ENCODE results near the gene KRTAP5-7. TPM values are rescaled to one million over a fixed set of nuclear protein-coding genes. Genes with fewer than 3 reads are reported as not detected.

KRTAP5-7 gene
- total RNA-seq, 2 donors from 2014 or later = not detected

- Histone ChIP-seq H3K36me3 (peaks cover 32% of the 10 kb centered on the region), H3K4me3 (no peak overlapping the region), H3K27ac (no peak overlapping the region), H3K27me3 (no peaks in the 10 kb centered on the region), H3K9me3 (peaks cover 0 to 7% of the 10 kb centered on the region in 2 donors), H3K4me1 (peaks cover 0 to 9% of the 10 kb centered on the region in 2 donors)
- no peak for DNase-seq (ENCODE audit: low spot score)
- TF ChIP-seq CTCF (IDR thresholded peaks at IDR 0.05) = no peak
These were observed 24.1 kb upstream of the KRTAP5-7 start for GRCh38 chr11:71502871-71503435.

- DNase-seq (ENCODE audit: low spot score) = no peak
- Histone ChIP-seq H3K27ac (no peak overlapping the region), H3K4me1 (peaks cover 0 to 3% of the 10 kb centered on the region in 2 donors), H3K36me3 (peaks cover 16% of the 10 kb centered on the region), H3K27me3 (no peaks in the 10 kb centered on the region), H3K4me3 (no peak overlapping the region), H3K9me3 (peaks cover 6 to 23% of the 10 kb centered on the region in 2 donors)
- TF ChIP-seq CTCF (IDR thresholded peaks at IDR 0.05) = no peak
These were observed 22.5 kb upstream of the KRTAP5-7 start for GRCh38 chr11:71504531-71504930.

GRCh38 chr11:71505001-71505400 is 22.1 kb upstream of the KRTAP5-7 start:
- TF ChIP-seq CTCF (IDR thresholded peaks at IDR 0.05) = no peak
- Histone ChIP-seq H3K9me3 (peaks cover 6 to 28% of the 10 kb centered on the region in 2 donors), H3K4me1 (no peaks in the 10 kb centered on the region), H3K27ac (no peak overlapping the region), H3K27me3 (no peaks in the 10 kb centered on the region), H3K4me3 (no peak overlapping the region), H3K36me3 (peaks cover 11% of the 10 kb centered on the region)
- DNase-seq (ENCODE audit: low spot score) = no peak

- no peak overlapping the region for H3K27ac ChIP-seq
- H3K27me3 ChIP-seq = no peaks in the 10 kb centered on the region
- H3K9me3 ChIP-seq = peaks cover 6 to 36% of the 10 kb centered on the region in 2 donors
- DNase-seq (ENCODE audit: low spot score) = no peak
- H3K4me1 ChIP-seq = no peaks in the 10 kb centered on the region
- H3K36me3 ChIP-seq = peaks cover 11% of the 10 kb centered on the region
- no peak overlapping the region for H3K4me3 ChIP-seq
- TF ChIP-seq CTCF (IDR thresholded peaks at IDR 0.05) = no peak
These were observed 21.3 kb upstream of the KRTAP5-7 start for GRCh38 chr11:71505781-71506180.

GRCh38 chr11:71507102-71507501 is 20.0 kb upstream of the KRTAP5-7 start:
- H3K36me3 ChIP-seq = no peaks in the 10 kb centered on the region
- peaks cover 6 to 44% of the 10 kb centered on the region in 2 donors for H3K9me3 ChIP-seq
- no peak overlapping the region for H3K27ac ChIP-seq
- no peaks in the 10 kb centered on the region for H3K27me3 ChIP-seq
- no peak for TF ChIP-seq CTCF (IDR thresholded peaks at IDR 0.05)
- DNase-seq (ENCODE audit: low spot score) = no peak
- H3K4me3 ChIP-seq = no peak overlapping the region
- H3K4me1 ChIP-seq = no peaks in the 10 kb centered on the region
